Stimulated activated CD4-positive, alpha-beta T cell treated with anti-CD3 and anti-CD28 coated beads, Interleukin-2, amount 100 ng/mL, for 4 hours (primary cell): ENCODE measurements around the gene PRR20A.
"Not testable (repeated sequence)": the region's sequence is repeated elsewhere in the genome, so short reads cannot be mapped to it uniquely, and the experiment has no call there.

Experiments used
- DNase-seq: peaks from one replicate; pipeline ENCODE4 v3.0.0-alpha.2; 2020; ENCODE audit warnings: low read depth

Gene PRR20A

GRCh38 chr13:57140235-57140968, at the start of gene PRR20A:
PRR20A (plus strand) TSS chr13:57140918; CDS start chr13:57141305, 387 bp downstream.
- not testable (repeated sequence) for DNase-seq

GRCh38 chr13:57114945-57115344, 25.8 kb upstream of the PRR20A start:
- no peak for DNase-seq

GRCh38 chr13:57123681-57124080, 17.0 kb upstream of the PRR20A start:
- DNase-seq, result no peak

- no peak for DNase-seq
Measured at GRCh38 chr13:57128909-57129308, 11.8 kb upstream of the PRR20A start.

GRCh38 chr13:57136093-57136492, 4.6 kb upstream of the PRR20A start:
- DNase-seq, result no peak

GRCh38 chr13:57137585-57137984, 3.1 kb upstream of the PRR20A start:
- DNase-seq, result no peak

- no peak for DNase-seq
Measured at GRCh38 chr13:57138988-57139387, 1.7 kb upstream of the PRR20A start.

- not testable (repeated sequence) for DNase-seq
Measured at GRCh38 chr13:57139781-57140180, 937 bp upstream of the PRR20A start.

- not testable (repeated sequence) for DNase-seq
Measured at GRCh38 chr13:57147188-57147587, 6.5 kb downstream of the PRR20A start, which contains the start of gene PRR20B. PRR20B (plus strand) TSS chr13:57147488; CDS start chr13:57147875, 387 bp downstream.

GRCh38 chr13:57148106-57148505, 7.4 kb downstream of the PRR20A start:
- not testable (repeated sequence) for DNase-seq

- DNase-seq, result not testable (repeated sequence)
Measured at GRCh38 chr13:57153761-57154160, 13.0 kb downstream of the PRR20A start, which contains the start of gene PRR20C. PRR20C (plus strand) TSS chr13:57154061; CDS start chr13:57154448, 387 bp downstream.

GRCh38 chr13:57160332-57160731, 19.6 kb downstream of the PRR20A start, which contains the start of gene PRR20D:
PRR20D (plus strand) TSS chr13:57160632; CDS start chr13:57161019, 387 bp downstream.
- not testable (repeated sequence) for DNase-seq

GRCh38 chr13:57166897-57167296, 26.2 kb downstream of the PRR20A start, which contains the start of gene PRR20E:
PRR20E (plus strand) TSS chr13:57167197; CDS start chr13:57167584, 387 bp downstream.
- DNase-seq, result not testable (repeated sequence)

GRCh38 chr13:57191667-57192066, 50.9 kb downstream of the PRR20A start:
- no peak for DNase-seq
